Astrocyte (in vitro differentiated cells and primary cell): ENCODE measurements around the gene BRF1.

ENCODE experiments used
- CTCF ChIP-seq: IDR thresholded peaks from 2 replicates; pipeline ENCODE4 v1.5.1; 2011; ENCODE audit warnings: low read depth, mild to moderate bottlenecking, inconsistent platforms, low read length, moderate library complexity; ENCODE audit not compliant: insufficient read depth
- EZH2 ChIP-seq: IDR thresholded peaks from 2 replicates; pipeline ENCODE4 v1.6.1; 2012; ENCODE audit warnings: mild to moderate bottlenecking, low read length, inconsistent platforms; ENCODE audit not compliant: insufficient read depth

- TF ChIP-seq EZH2 (no peak), CTCF (no peak)
Measured at GRCh38 chr14:105168496-105168978, 132.3 kb downstream of the BRF1 start, which contains the start of gene JAG2.
